Measurements from ENCODE around the gene GAPDHS.

GAPDHS gene

DNA sequence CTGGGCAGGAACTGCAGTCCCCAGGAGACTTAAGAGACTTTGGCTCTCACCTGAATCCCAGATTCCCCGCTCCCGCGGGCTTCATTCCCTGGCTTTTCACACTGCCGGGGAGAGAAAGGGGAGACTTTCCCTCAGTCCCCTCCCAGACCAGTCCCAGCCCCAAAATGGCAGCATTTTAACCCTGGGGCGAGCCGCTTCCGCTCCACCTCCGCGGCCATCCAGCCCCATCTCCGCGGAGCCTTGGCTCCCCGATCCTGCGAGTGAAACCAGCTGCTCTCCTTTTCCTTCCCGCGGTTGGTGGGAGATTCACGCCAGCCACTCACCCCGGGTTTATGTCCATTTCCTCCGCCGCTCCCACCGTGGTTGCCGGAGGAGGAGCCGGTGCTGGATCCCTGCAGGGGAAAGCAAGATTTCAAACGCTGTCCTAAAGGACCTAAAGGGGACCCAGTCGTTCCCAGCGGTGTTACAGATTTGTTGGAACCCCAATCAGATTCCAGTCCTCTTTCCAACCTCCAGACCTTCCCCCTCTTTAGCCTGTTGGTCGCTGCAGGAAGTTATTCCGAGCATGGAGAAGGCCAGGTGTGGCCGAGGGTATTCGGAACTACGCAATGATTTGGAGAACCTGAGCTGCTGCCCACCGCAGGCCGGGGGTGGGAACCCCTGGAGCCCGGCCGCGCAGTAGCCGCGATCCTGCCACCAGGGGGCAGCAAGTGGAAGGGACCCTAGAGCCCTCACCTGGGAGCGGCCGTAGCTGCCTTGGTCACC lies 23.2 kb upstream of the GAPDHS start:
- CTCF ChIA-PET: interaction anchor here (0.5 to 3.9 kb wide), 27 partner anchors 9 to 198 kb away, joined by 3 to 16 read pairs (median 4); partner anchors contain the start of genes FFAR1, FFAR3 and KRTDAP

DNA sequence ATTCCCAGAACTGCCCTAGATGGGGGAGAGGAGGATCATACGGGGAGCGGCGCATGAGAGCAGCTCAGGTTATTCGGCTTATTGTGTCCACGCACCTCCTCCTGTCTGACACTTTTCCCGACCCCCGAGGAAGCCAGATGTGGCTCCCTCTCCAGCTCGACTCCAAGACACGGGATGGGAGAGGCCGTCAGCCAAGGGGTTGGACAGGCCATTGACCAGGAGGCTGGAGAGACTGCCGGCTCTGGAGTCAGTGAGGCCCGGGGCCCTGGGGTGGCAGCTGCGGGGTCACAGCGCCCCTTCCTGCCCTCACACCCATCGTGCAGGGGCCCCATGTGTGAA lies 22.7 kb upstream of the GAPDHS start:
- CTCF ChIA-PET: interaction anchor here (0.5 to 3.9 kb wide), 25 partner anchors 10 to 198 kb away, joined by 3 to 16 read pairs (median 4); partner anchors contain the start of genes FFAR1, FFAR3 and KRTDAP

More for the DNA sequence above, 23.2 kb upstream of the GAPDHS start:
- 0% methylated on average over 38 of the region's 39 CpGs for WGBS (ENCODE audit: insufficient coverage)
- peak; percentile 50 to 68 (median 62) for DNase-seq
- Histone ChIP-seq H3K4me3 (ENCODE audit: control insufficient read depth in 1 of 7, extremely low read depth in 1 of 7, insufficient read depth in 4 of 7, low read depth in 2 of 7, low read length in 6 of 7) (peak overlapping the region in 5 of 7 experiments; percentile 1 to 75 (median 52)), H3K36me3 (ENCODE audit: control insufficient read depth in 4 of 4, insufficient read depth in 4 of 4, low read length in 3 of 4) (no peaks in the 10 kb centered on the region), H3K27me3 (replicated peaks in 2 of 5; ENCODE audit: control insufficient read depth in 4 of 5, insufficient read depth in 5 of 5, low read length in 4 of 5) (peaks cover 4 to 61% (median 41%) of the 10 kb centered on the region in 5 experiments), H3K27ac (ENCODE audit: insufficient read depth in 1 of 2, low read depth in 1 of 2, low read length in 2 of 2, poor library complexity in 1 of 2, severe bottlenecking in 2 of 2) (no peak overlapping the region), H3K9me3 (ENCODE audit: control extremely low read depth in 1 of 5, control insufficient read depth in 4 of 5, insufficient read depth in 2 of 5, low read depth in 1 of 5, low read length in 4 of 5) (no peaks in the 10 kb centered on the region), H3K4me1 (ENCODE audit: control extremely low read depth in 1 of 4, control insufficient read depth in 4 of 4, insufficient read depth in 4 of 4, low read length in 3 of 4) (peaks cover 0 to 19% (median 16%) of the 10 kb centered on the region in 4 experiments)
- POLR2A ChIA-PET: interaction anchor here (0.6 to 0.9 kb wide), 2 partner anchors 237 to 447 kb away, joined by 3 read pairs; no protein-coding TSS in a partner anchor

DNA sequence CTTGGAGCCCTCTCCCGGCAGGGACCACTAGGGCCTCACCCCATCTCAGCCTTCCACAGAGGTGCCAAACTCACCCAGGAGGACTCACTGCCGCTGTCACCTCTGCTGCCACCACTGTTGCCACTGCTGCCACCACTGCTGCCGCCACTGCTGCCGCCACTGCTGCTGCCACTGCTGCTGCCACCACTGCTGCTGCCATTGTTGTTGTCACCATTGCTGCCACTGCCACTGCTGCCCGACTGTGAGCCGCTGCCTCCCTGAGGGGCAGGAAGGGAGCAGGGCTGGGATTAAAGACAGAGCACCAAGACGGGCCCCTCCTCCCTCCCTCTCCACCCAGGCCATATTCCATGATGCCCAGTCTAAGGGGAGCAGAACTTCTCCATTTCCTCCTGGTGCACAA lies 21.9 kb upstream of the GAPDHS start:
- peaks cover 3 to 61% (median 33%) of the 10 kb centered on the region in 5 experiments for H3K27me3 ChIP-seq (replicated peaks in 2 of 5; ENCODE audit: control insufficient read depth in 4 of 5, insufficient read depth in 5 of 5, low read length in 4 of 5)
- no peak overlapping the region for H3K27ac ChIP-seq (ENCODE audit: insufficient read depth in 1 of 2, low read depth in 1 of 2, low read length in 2 of 2, poor library complexity in 1 of 2, severe bottlenecking in 2 of 2)
- H3K36me3 ChIP-seq (ENCODE audit: control insufficient read depth in 4 of 4, insufficient read depth in 4 of 4, low read length in 3 of 4): no peaks in the 10 kb centered on the region
- POLR2A ChIA-PET: no interaction called here
- no peak for DNase-seq
- H3K4me3 ChIP-seq (ENCODE audit: control insufficient read depth in 1 of 7, extremely low read depth in 1 of 7, insufficient read depth in 4 of 7, low read depth in 2 of 7, low read length in 6 of 7): no peak overlapping the region
- peaks cover 0 to 19% (median 16%) of the 10 kb centered on the region in 4 experiments for H3K4me1 ChIP-seq (ENCODE audit: control extremely low read depth in 1 of 4, control insufficient read depth in 4 of 4, insufficient read depth in 4 of 4, low read length in 3 of 4)
- CTCF ChIA-PET: interaction anchor here (1.1 to 3.9 kb wide), 7 partner anchors 25 to 154 kb away, joined by 4 to 16 read pairs (median 7); partner anchors contain the start of gene FFAR3
- WGBS (ENCODE audit: insufficient coverage): 100% methylated on average over 4 of the region's 7 CpGs
- H3K9me3 ChIP-seq (ENCODE audit: control extremely low read depth in 1 of 5, control insufficient read depth in 4 of 5, insufficient read depth in 2 of 5, low read depth in 1 of 5, low read length in 4 of 5): no peaks in the 10 kb centered on the region

More for the DNA sequence above, 22.7 kb upstream of the GAPDHS start:
- Histone ChIP-seq H3K9me3 (ENCODE audit: control extremely low read depth in 1 of 5, control insufficient read depth in 4 of 5, insufficient read depth in 2 of 5, low read depth in 1 of 5, low read length in 4 of 5) (no peaks in the 10 kb centered on the region), H3K36me3 (ENCODE audit: control insufficient read depth in 4 of 4, insufficient read depth in 4 of 4, low read length in 3 of 4) (no peaks in the 10 kb centered on the region), H3K27me3 (replicated peaks in 2 of 5; ENCODE audit: control insufficient read depth in 4 of 5, insufficient read depth in 5 of 5, low read length in 4 of 5) (peaks cover 4 to 61% (median 39%) of the 10 kb centered on the region in 5 experiments), H3K27ac (ENCODE audit: insufficient read depth in 1 of 2, low read depth in 1 of 2, low read length in 2 of 2, poor library complexity in 1 of 2, severe bottlenecking in 2 of 2) (no peak overlapping the region), H3K4me3 (ENCODE audit: control insufficient read depth in 1 of 7, extremely low read depth in 1 of 7, insufficient read depth in 4 of 7, low read depth in 2 of 7, low read length in 6 of 7) (peak overlapping the region in 2 of 7 experiments; percentile 52 to 75), H3K4me1 (ENCODE audit: control extremely low read depth in 1 of 4, control insufficient read depth in 4 of 4, insufficient read depth in 4 of 4, low read length in 3 of 4) (peaks cover 0 to 19% (median 16%) of the 10 kb centered on the region in 4 experiments)
- DNase-seq: no peak
- 10% methylated on average over 15 of the region's 15 CpGs for WGBS (ENCODE audit: insufficient coverage)
- POLR2A ChIA-PET: no interaction called here

DNA sequence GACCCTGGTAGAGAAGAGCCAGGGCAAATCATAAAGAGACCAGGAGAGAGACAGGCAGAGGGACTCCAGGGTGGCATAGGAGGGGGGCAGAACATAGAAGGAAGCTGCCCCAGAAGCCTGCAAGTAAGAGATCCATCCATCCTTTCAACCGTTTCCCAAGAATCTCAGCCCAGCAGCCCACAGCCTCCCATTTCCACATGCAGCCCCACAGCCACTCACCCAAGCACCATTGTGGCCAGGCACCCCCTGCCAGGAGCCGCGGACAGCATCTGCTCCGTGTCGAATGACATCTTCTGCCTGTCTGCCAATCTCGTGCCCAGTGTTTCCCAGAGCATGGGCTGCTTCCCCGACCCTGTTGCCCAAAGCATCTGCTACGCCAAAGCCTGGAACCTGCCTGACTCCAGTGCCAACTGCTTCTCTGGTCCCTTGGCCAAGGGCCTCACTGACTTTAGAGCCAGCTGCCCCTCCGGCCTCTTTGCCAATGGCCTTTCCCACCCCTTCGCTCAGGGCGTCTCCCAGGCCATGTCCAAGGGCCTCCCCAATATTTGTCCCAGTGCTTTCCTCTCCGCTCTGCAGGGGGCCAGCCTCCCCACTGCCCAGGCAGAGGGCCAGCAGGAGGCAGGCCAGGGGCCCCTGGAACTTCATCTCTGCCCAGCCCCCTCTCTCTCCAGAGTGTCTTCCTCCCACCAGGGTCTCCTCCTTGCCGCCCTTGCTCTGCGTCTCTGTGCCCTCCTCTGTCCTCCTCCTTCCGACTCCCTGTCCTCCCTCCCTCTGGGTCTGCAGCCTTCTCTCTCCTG lies 20.2 kb upstream of the GAPDHS start:
- 88% methylated on average over 15 of the region's 15 CpGs for WGBS (ENCODE audit: insufficient coverage)
- ChIA-PET POLR2A (interaction anchor here (0.7 kb wide), 1 partner anchor 15 kb away, joined by 5 read pairs; no protein-coding TSS in a partner anchor), CTCF (interaction anchor here (0.7 to 1.9 kb wide), 5 partner anchors 13 to 145 kb away, joined by 3 to 6 read pairs (median 4); no protein-coding TSS in a partner anchor)
- H3K36me3 ChIP-seq (ENCODE audit: control insufficient read depth in 4 of 4, insufficient read depth in 4 of 4, low read length in 3 of 4): no peaks in the 10 kb centered on the region
- DNase-seq: no peak
- no peak overlapping the region for H3K27ac ChIP-seq (ENCODE audit: insufficient read depth in 1 of 2, low read depth in 1 of 2, low read length in 2 of 2, poor library complexity in 1 of 2, severe bottlenecking in 2 of 2)
- peaks cover 0 to 19% (median 16%) of the 10 kb centered on the region in 4 experiments for H3K4me1 ChIP-seq (ENCODE audit: control extremely low read depth in 1 of 4, control insufficient read depth in 4 of 4, insufficient read depth in 4 of 4, low read length in 3 of 4)
- no peak overlapping the region for H3K4me3 ChIP-seq (ENCODE audit: control insufficient read depth in 1 of 7, extremely low read depth in 1 of 7, insufficient read depth in 4 of 7, low read depth in 2 of 7, low read length in 6 of 7)
- peaks cover 3 to 51% (median 27%) of the 10 kb centered on the region in 5 experiments for H3K27me3 ChIP-seq (replicated peaks in 2 of 5; ENCODE audit: control insufficient read depth in 4 of 5, insufficient read depth in 5 of 5, low read length in 4 of 5)
- H3K9me3 ChIP-seq (ENCODE audit: control extremely low read depth in 1 of 5, control insufficient read depth in 4 of 5, insufficient read depth in 2 of 5, low read depth in 1 of 5, low read length in 4 of 5): no peaks in the 10 kb centered on the region

DNA sequence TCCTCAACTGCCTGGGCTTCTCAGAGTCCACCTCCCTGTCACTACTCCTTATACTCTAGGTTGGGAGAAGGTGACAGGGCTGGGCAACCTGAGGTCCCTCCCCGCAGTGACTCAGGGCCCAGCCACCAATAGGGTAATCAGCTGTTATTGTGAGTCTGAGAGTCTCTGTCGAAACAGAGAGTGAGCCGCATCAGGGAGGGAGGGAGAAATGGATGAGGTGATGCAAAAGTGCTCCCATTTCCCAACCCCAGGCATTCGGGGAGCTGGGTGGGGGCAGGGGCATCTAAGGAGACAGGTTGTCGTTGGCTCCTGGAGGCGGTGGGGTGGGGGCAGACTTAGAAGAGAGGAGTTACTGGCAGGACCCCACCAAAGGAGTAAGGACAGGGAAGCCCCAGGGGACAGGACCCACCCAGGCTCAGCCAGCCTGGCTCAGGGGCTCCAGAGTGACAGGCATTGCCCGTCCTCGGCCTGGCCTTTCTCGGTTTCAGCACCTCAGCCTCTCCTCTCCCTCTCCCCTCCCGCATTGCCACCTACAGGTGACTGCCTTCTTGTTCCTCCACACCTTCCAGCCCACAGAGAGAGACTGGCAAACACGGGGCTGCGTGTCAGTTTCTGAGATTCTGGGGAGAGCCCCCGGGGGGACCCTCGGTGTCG lies 19.5 kb upstream of the GAPDHS start, which contains the start of gene DMKN:
Gene DMKN (minus strand): TSS at position 22 of the 654 bp plus-strand sequence. CDS start 174 bp downstream, outside the sequence.
- DNase-seq: no peak
- POLR2A ChIA-PET: interaction anchor here (0.7 kb wide), 1 partner anchor 15 kb away, joined by 5 read pairs; no protein-coding TSS in a partner anchor
- 30% methylated on average over 11 of the region's 15 CpGs for WGBS (ENCODE audit: insufficient coverage)
- Histone ChIP-seq H3K36me3 (ENCODE audit: control insufficient read depth in 4 of 4, insufficient read depth in 4 of 4, low read length in 3 of 4) (no peaks in the 10 kb centered on the region), H3K27ac (ENCODE audit: insufficient read depth in 1 of 2, low read depth in 1 of 2, low read length in 2 of 2, poor library complexity in 1 of 2, severe bottlenecking in 2 of 2) (no peak within 1 kb of the TSS), H3K27me3 (replicated peaks in 2 of 5; ENCODE audit: control insufficient read depth in 4 of 5, insufficient read depth in 5 of 5, low read length in 4 of 5) (peaks cover 0 to 46% (median 23%) of the 10 kb centered on the region in 5 experiments), H3K4me1 (ENCODE audit: control extremely low read depth in 1 of 4, control insufficient read depth in 4 of 4, insufficient read depth in 4 of 4, low read length in 3 of 4) (peaks cover 0 to 19% (median 16%) of the 10 kb centered on the region in 4 experiments), H3K9me3 (ENCODE audit: control extremely low read depth in 1 of 5, control insufficient read depth in 4 of 5, insufficient read depth in 2 of 5, low read depth in 1 of 5, low read length in 4 of 5) (no peaks in the 10 kb centered on the region), H3K4me3 (ENCODE audit: control insufficient read depth in 1 of 7, extremely low read depth in 1 of 7, insufficient read depth in 4 of 7, low read depth in 2 of 7, low read length in 6 of 7) (no peak within 1 kb of the TSS)
- CTCF ChIA-PET: interaction anchor here (1.0 to 1.9 kb wide), 6 partner anchors 9 to 304 kb away, joined by 3 to 6 read pairs (median 4); no protein-coding TSS in a partner anchor

DNA sequence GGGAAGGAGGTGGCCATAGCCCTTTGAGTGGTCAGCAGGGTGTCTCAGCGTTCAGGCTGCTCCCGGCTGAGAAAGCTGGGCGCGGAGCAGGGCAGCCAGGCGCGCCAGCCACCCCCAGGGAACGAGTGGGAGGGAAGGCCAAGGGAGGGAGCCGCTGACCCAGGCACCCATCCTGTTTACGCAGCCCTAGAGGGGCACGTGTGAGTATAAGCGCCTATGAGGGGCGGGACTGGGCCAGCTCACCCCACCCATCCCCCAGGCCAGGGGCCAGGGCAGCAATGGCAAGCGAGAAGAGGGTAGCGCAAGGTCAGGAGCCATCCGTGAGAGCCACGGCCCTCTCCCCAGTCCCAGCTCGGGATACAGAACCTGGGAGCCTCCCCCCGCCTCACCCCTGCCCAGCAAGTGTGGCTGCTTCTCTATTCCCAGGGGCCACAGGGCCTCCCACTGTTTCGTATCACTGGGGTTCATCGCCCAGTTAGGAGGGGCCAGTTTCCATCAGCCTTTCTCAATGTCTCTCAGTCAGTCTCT lies 18.9 kb upstream of the GAPDHS start:
- no peaks in the 10 kb centered on the region for H3K36me3 ChIP-seq (ENCODE audit: control insufficient read depth in 4 of 4, insufficient read depth in 4 of 4, low read length in 3 of 4)
- POLR2A ChIA-PET: no interaction called here
- peaks cover 0 to 41% (median 20%) of the 10 kb centered on the region in 5 experiments for H3K27me3 ChIP-seq (replicated peaks in 2 of 5; ENCODE audit: control insufficient read depth in 4 of 5, insufficient read depth in 5 of 5, low read length in 4 of 5)
- 46% methylated on average over 15 of the region's 20 CpGs for WGBS (ENCODE audit: insufficient coverage)
- H3K4me3 ChIP-seq (ENCODE audit: control insufficient read depth in 1 of 7, extremely low read depth in 1 of 7, insufficient read depth in 4 of 7, low read depth in 2 of 7, low read length in 6 of 7): no peak overlapping the region
- no peaks in the 10 kb centered on the region for H3K9me3 ChIP-seq (ENCODE audit: control extremely low read depth in 1 of 5, control insufficient read depth in 4 of 5, insufficient read depth in 2 of 5, low read depth in 1 of 5, low read length in 4 of 5)
- no peak overlapping the region for H3K27ac ChIP-seq (ENCODE audit: insufficient read depth in 1 of 2, low read depth in 1 of 2, low read length in 2 of 2, poor library complexity in 1 of 2, severe bottlenecking in 2 of 2)
- no peak for DNase-seq
- H3K4me1 ChIP-seq (ENCODE audit: control extremely low read depth in 1 of 4, control insufficient read depth in 4 of 4, insufficient read depth in 4 of 4, low read length in 3 of 4): peaks cover 0 to 16% (median 13%) of the 10 kb centered on the region in 4 experiments
- CTCF ChIA-PET: interaction anchor here (1.0 to 1.5 kb wide), 3 partner anchors 9 to 303 kb away, joined by 3 to 4 read pairs (median 3); no protein-coding TSS in a partner anchor

Data from common myeloid progenitor, CD34-positive (primary cell).